Suprapubic skin (tissue), 4 donors: Measurements from ENCODE around the gene CISD1.

ENCODE experiments used
- POLR2A ChIP-seq, 2 donors: fragments of 450-650 bp; IDR thresholded peaks; one replicate each; pipeline ENCODE4 v1.6.1; 2017; ENCODE audit warnings: antibody characterized with exemption in 2 of 2, mild to moderate bottlenecking in 2 of 2, moderate library complexity in 2 of 2
- POLR2AphosphoS5 ChIP-seq, 3 donors: sonication (generic); formaldehyde crosslinking; IDR thresholded peaks; one replicate each; pipeline ENCODE4 v1.6.1; 2017; ENCODE audit warnings: antibody characterized with exemption in 3 of 3
- TF ChIP-seq, protein P1 (sequence below), 2 donors: fragments of 200-600 bp in 1 of 2; fragments of 450-650 bp in 1 of 2; sonication (generic) in 1 of 2; IDR thresholded peaks; one replicate each; pipeline ENCODE4 v1.5.1; 2016 to 2019; ENCODE audit warnings: antibody characterized with exemption in 2 of 2, mild to moderate bottlenecking in 1 of 2, moderate library complexity in 1 of 2

DNA sequence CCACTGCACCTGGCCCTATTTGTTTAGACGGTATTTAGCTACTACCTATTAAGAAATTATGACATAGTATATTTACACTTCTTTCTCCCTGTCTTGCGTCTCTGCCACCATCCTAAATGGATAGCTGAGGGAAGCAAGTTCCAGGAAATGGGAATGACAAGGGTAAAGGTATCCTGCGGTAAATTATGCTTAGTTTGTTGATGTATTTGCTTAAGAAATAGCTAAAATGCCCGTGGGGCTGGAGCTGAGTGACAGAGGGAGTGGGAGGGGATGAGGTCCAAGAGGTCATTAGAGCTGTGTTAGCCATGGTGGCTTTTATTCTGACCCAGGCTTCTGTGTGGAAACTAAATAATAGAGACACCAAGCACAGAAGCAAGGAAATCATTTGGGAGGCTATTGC, 36.9 kb downstream of the CISD1 start:
- TF ChIP-seq, protein P1, sequence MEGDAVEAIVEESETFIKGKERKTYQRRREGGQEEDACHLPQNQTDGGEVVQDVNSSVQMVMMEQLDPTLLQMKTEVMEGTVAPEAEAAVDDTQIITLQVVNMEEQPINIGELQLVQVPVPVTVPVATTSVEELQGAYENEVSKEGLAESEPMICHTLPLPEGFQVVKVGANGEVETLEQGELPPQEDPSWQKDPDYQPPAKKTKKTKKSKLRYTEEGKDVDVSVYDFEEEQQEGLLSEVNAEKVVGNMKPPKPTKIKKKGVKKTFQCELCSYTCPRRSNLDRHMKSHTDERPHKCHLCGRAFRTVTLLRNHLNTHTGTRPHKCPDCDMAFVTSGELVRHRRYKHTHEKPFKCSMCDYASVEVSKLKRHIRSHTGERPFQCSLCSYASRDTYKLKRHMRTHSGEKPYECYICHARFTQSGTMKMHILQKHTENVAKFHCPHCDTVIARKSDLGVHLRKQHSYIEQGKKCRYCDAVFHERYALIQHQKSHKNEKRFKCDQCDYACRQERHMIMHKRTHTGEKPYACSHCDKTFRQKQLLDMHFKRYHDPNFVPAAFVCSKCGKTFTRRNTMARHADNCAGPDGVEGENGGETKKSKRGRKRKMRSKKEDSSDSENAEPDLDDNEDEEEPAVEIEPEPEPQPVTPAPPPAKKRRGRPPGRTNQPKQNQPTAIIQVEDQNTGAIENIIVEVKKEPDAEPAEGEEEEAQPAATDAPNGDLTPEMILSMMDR (IDR thresholded peaks at IDR 0.05) = no peak
- TF ChIP-seq POLR2A (IDR thresholded peaks at IDR 0.05) = no peak
- no peak for TF ChIP-seq POLR2AphosphoS5 (IDR thresholded peaks at IDR 0.05)
